H9 (cell line): ENCODE results near the gene OSR1. TPM values are rescaled to one million over a fixed set of nuclear protein-coding genes. Genes with fewer than 3 reads are reported as not detected.
A peak's percentile ranks its signal among the peaks of the same experiment; 100 is the strongest.

ENCODE experiments used
- DNase-seq: peaks from one replicate; pipeline ENCODE4 v3.0.0-alpha.2; 2017
- H2AFZ ChIP-seq: one replicate; pipeline ENCODE4 v1.6.1; 2013; ENCODE audit warnings: mild to moderate bottlenecking, low read length, control low read depth, moderate library complexity
- H2AK5ac ChIP-seq: 2 replicates; pipeline ENCODE4 v1.6.1; 2013; ENCODE audit warnings: low read length, control low read depth, mixed read lengths; ENCODE audit not compliant: insufficient read length
- H2BK120ac ChIP-seq: one replicate; pipeline ENCODE4 v1.6.1; 2013; ENCODE audit warnings: low read depth, mild to moderate bottlenecking, low read length, control low read depth, inconsistent platforms; ENCODE audit not compliant: poor library complexity, severe bottlenecking
- H2BK12ac ChIP-seq: 2 replicates; pipeline ENCODE4 v1.6.1; 2013; ENCODE audit warnings: low read length, control low read depth, mixed read lengths, low read depth; ENCODE audit not compliant: insufficient read length
- H2BK15ac ChIP-seq: 2 replicates; pipeline ENCODE4 v1.6.1; 2013; ENCODE audit warnings: low read depth, low read length, control low read depth
- H2BK20ac ChIP-seq: one replicate; pipeline ENCODE4 v1.6.1; 2013; ENCODE audit warnings: low read depth, mild to moderate bottlenecking, low read length, control low read depth, inconsistent platforms; ENCODE audit not compliant: poor library complexity, severe bottlenecking
- H2BK5ac ChIP-seq: 2 replicates; pipeline ENCODE4 v1.6.1; 2013; ENCODE audit warnings: low read length, control low read depth, mixed read lengths; ENCODE audit not compliant: insufficient read length
- H3K14ac ChIP-seq: 2 replicates; pipeline ENCODE4 v1.6.1; 2013; ENCODE audit warnings: low read length, control low read depth; ENCODE audit not compliant: insufficient read depth
- H3K18ac ChIP-seq: 2 replicates; pipeline ENCODE4 v1.6.1; 2013; ENCODE audit warnings: low read depth, mild to moderate bottlenecking, mixed read lengths, low read length, control low read depth; ENCODE audit not compliant: insufficient read length
- H3K23ac ChIP-seq: 2 replicates; pipeline ENCODE4 v1.6.1; 2013; ENCODE audit warnings: low read length, control low read depth, mixed read lengths, low read depth; ENCODE audit not compliant: insufficient read length
- H3K23me2 ChIP-seq: 2 replicates; pipeline ENCODE4 v1.6.1; 2013; ENCODE audit warnings: low read depth, mild to moderate bottlenecking, mixed read lengths, low read length, control low read depth; ENCODE audit not compliant: insufficient read length, poor library complexity, severe bottlenecking
- H3K27ac ChIP-seq: 2 replicates; pipeline ENCODE4 v1.5.1; 2013; ENCODE audit warnings: low read length, control low read depth, mixed read lengths, low read depth; ENCODE audit not compliant: insufficient read length
- H3K27me3 ChIP-seq: 2 replicates; pipeline ENCODE4 v1.6.1; 2013; ENCODE audit warnings: low read length, control low read depth, inconsistent platforms; ENCODE audit not compliant: insufficient read depth
- H3K4ac ChIP-seq: 2 replicates; pipeline ENCODE4 v1.6.1; 2013; ENCODE audit warnings: low read depth, mild to moderate bottlenecking, control low read depth, inconsistent platforms, low read length, moderate library complexity
- H3K4me1 ChIP-seq: 2 replicates; pipeline ENCODE4 v1.6.1; 2013; ENCODE audit warnings: low read length, control low read depth, inconsistent platforms; ENCODE audit not compliant: insufficient read depth
- H3K4me2 ChIP-seq: 2 replicates; pipeline ENCODE4 v1.6.1; 2013; ENCODE audit warnings: low read length, control low read depth, mixed read lengths; ENCODE audit not compliant: insufficient read length, insufficient read depth
- H3K56ac ChIP-seq: 2 replicates; pipeline ENCODE4 v1.6.1; 2013; ENCODE audit warnings: low read depth, mild to moderate bottlenecking, mixed read lengths, low read length, control low read depth; ENCODE audit not compliant: insufficient read length
- H3K79me1 ChIP-seq: 2 replicates; pipeline ENCODE4 v1.6.1; 2013; ENCODE audit warnings: low read depth, mild to moderate bottlenecking, moderate library complexity, low read length, control low read depth, inconsistent platforms; ENCODE audit not compliant: insufficient read depth, poor library complexity, severe bottlenecking
- H3K79me2 ChIP-seq: 2 replicates; pipeline ENCODE4 v1.6.1; 2013; ENCODE audit warnings: low read length, control low read depth, inconsistent platforms; ENCODE audit not compliant: insufficient read depth
- H3K9ac ChIP-seq: 2 replicates; pipeline ENCODE4 v1.6.1; 2013; ENCODE audit warnings: low read length, control low read depth, mixed read lengths; ENCODE audit not compliant: insufficient read length; ENCODE audit errors: extremely low read depth
- H3K9me3 ChIP-seq: one replicate; pipeline ENCODE4 v1.6.1; 2013; ENCODE audit warnings: low read depth, low read length, inconsistent platforms; ENCODE audit not compliant: control insufficient read depth
- H3T11ph ChIP-seq: one replicate; pipeline ENCODE4 v1.6.1; 2013; ENCODE audit warnings: mild to moderate bottlenecking, low read length, control low read depth, inconsistent platforms
- H4K20me1 ChIP-seq: one replicate; pipeline ENCODE4 v1.6.1; 2013; ENCODE audit not compliant: control insufficient read depth, insufficient read length, insufficient read depth
- H4K5ac ChIP-seq: 2 replicates; pipeline ENCODE4 v1.6.1; 2013; ENCODE audit warnings: low read depth, mild to moderate bottlenecking, mixed read lengths, low read length, control low read depth; ENCODE audit not compliant: insufficient read length
- H4K8ac ChIP-seq: replicated peaks from 2 replicates; pipeline ENCODE4 v1.6.1; 2013; ENCODE audit warnings: low read length, control low read depth, mixed read lengths, low read depth; ENCODE audit not compliant: insufficient read length
- H4K91ac ChIP-seq: 2 replicates; pipeline ENCODE4 v1.6.1; 2013; ENCODE audit warnings: low read depth, mild to moderate bottlenecking, moderate library complexity, mixed read lengths, low read length, control low read depth; ENCODE audit not compliant: insufficient read length
- H3K27ac Mint-ChIP-seq, 3 experiments: 2 replicates in 2 of 3; 3 replicates in 1 of 3; pipeline ENCODE4 v1.8.0; 2020 to 2021; ENCODE audit warnings: mixed read lengths in 3 of 3, mild to moderate bottlenecking in 1 of 3, moderate library complexity in 1 of 3
- H3K27me3 Mint-ChIP-seq: 2 replicates; pipeline ENCODE4 v1.8.0; 2021; ENCODE audit warnings: low read depth, mild to moderate bottlenecking, moderate library complexity, mixed read lengths
- H3K36me3 Mint-ChIP-seq, 3 experiments: 2 replicates in 2 of 3; 3 replicates in 1 of 3; pipeline ENCODE4 v1.8.0; 2020 to 2021; ENCODE audit warnings: low read depth in 3 of 3, mixed read lengths in 3 of 3; ENCODE audit not compliant: insufficient read depth in 1 of 3
- H3K4me1 Mint-ChIP-seq, 2 experiments: 2 replicates each; pipeline ENCODE4 v1.8.0; 2020; ENCODE audit warnings: mixed read lengths in 2 of 2
- H3K4me3 Mint-ChIP-seq, 2 experiments: 2 replicates in 1 of 2; 3 replicates in 1 of 2; pipeline ENCODE4 v1.8.0; 2020 to 2021; ENCODE audit warnings: mild to moderate bottlenecking in 2 of 2, mixed read lengths in 2 of 2, moderate library complexity in 1 of 2
- H3K9me3 Mint-ChIP-seq, 2 experiments: 2 replicates in 1 of 2; 3 replicates in 1 of 2; pipeline ENCODE4 v1.8.0; 2020; ENCODE audit warnings: mild to moderate bottlenecking in 2 of 2, mixed read lengths in 2 of 2, moderate library complexity in 1 of 2
- CTCF ChIP-seq: fragments of 200-600 bp; sonication (generic); conservative IDR thresholded peaks from 3 replicates; pipeline ENCODE4 v1.8.0; 2021; ENCODE audit warnings: antibody characterized with exemption, mild to moderate bottlenecking
- WGBS: extraction: QIAGEN DNeasy Blood & Tissue Kit; methylation state at CpG from one replicate; pipeline ENCODE4 v1.1.7; 2013; ENCODE audit warnings: missing lambda C conversion rate, low lambda C conversion rate, mixed read lengths; ENCODE audit not compliant: insufficient read length; ENCODE audit errors: extremely low coverage; 5-methylcytosine and 5-hydroxymethylcytosine counted together
- total RNA-seq: library from RNA; stranded (reverse); gene quantifications from 2 replicates; pipeline ENCODE4 v1.2.1, GENCODE V29; 2021

The OSR1 gene
- total RNA-seq, 1 experiment from 2014 or later: 0.35 TPM

- no peak overlapping the region for H2AK5ac ChIP-seq
- H2AFZ ChIP-seq: no peak overlapping the region
- H3K4me2 ChIP-seq: peak overlapping the region; percentile 38
- H4K91ac ChIP-seq: no peak overlapping the region
- no peak overlapping the region for H2BK5ac ChIP-seq
- H2BK20ac ChIP-seq: no peak overlapping the region
- no peak overlapping the region for H4K5ac ChIP-seq
- H3K27ac ChIP-seq: no peak overlapping the region
- no peak overlapping the region for H2BK120ac ChIP-seq
- no peak overlapping the region for H2BK12ac ChIP-seq
- peaks cover 8% of the 10 kb centered on the region for H3K23me2 ChIP-seq
- no peaks in the 10 kb centered on the region; a peak in 3 of 5 replicates for H3K9me3 Mint-ChIP-seq
- H3K79me2 ChIP-seq: no peaks in the 10 kb centered on the region
- H3K4ac ChIP-seq: no peak overlapping the region
- peaks cover 70% of the 10 kb centered on the region for H3K27me3 Mint-ChIP-seq
- no peak overlapping the region for H3K18ac ChIP-seq
- no peak overlapping the region for H3T11ph ChIP-seq
- H3K4me1 ChIP-seq: no peaks in the 10 kb centered on the region
- no peak overlapping the region for H3K56ac ChIP-seq
- H2BK15ac ChIP-seq: no peak overlapping the region
- H4K8ac ChIP-seq: no peak overlapping the region
- peak; percentile 96 for TF ChIP-seq CTCF
- no peak overlapping the region for H3K27ac Mint-ChIP-seq
- DNase-seq: peak; percentile 88
- no CpG with 5 or more reads among the region's 47 CpGs for WGBS
- H3K4me1 Mint-ChIP-seq: peaks cover 18 to 26% of the 10 kb centered on the region in 2 experiments
- H3K14ac ChIP-seq: no peak overlapping the region
- no peak overlapping the region for H3K9ac ChIP-seq
- no peaks in the 10 kb centered on the region for H4K20me1 ChIP-seq
- peaks cover 58% of the 10 kb centered on the region for H3K27me3 ChIP-seq
- H3K23ac ChIP-seq: no peak overlapping the region
- peak overlapping the region; percentile 34 to 64; a peak in 3 of 5 replicates for H3K4me3 Mint-ChIP-seq
- H3K79me1 ChIP-seq: no peaks in the 10 kb centered on the region
- H3K9me3 ChIP-seq: no peaks in the 10 kb centered on the region
- peaks cover 0 to 4% (median 0%) of the 10 kb centered on the region in 3 experiments; a peak in 1 of 7 replicates for H3K36me3 Mint-ChIP-seq
These were observed 8.3 kb downstream of the OSR1 start for GRCh38 chr2:19349911-19350677.
